HepG2 (cell line): Measurements from ENCODE around the gene CDK5RAP2. TPM values are rescaled to one million over a fixed set of nuclear protein-coding genes. Genes with fewer than 3 reads are reported as not detected.
A peak's percentile ranks its signal among the peaks of the same experiment; 100 is the strongest.

ENCODE experiments used
- NCOA5 ChIP-seq: sonication (generic); formaldehyde crosslinking; IDR thresholded peaks from 2 replicates; pipeline ENCODE4 v1.4.0; 2020; ENCODE audit warnings: missing genetic modification reagents
- NFRKB ChIP-seq: fragments of 450-650 bp; IDR thresholded peaks from 2 replicates; pipeline ENCODE4 v1.6.1; 2017
- PAF1 ChIP-seq: IDR thresholded peaks from 2 replicates; pipeline ENCODE4 v1.6.1; 2016; ENCODE audit warnings: missing genetic modification reagents, missing compliant biosample characterization
- PHF5A ChIP-seq: IDR thresholded peaks from one replicate; pipeline ENCODE4 v1.6.1; 2018; ENCODE audit warnings: low read depth, missing genetic modification reagents; ENCODE audit not compliant: unreplicated experiment
- POLR2A ChIP-seq, 2 experiments: IDR thresholded peaks; 2 replicates each; pipeline ENCODE4 v1.6.1; 2011; ENCODE audit warnings: low read depth in 2 of 2, low read length in 2 of 2, mild to moderate bottlenecking in 1 of 2, moderate library complexity in 1 of 2; ENCODE audit not compliant: insufficient read depth in 1 of 2
- RFXAP ChIP-seq: sonication (generic); formaldehyde crosslinking; IDR thresholded peaks from 2 replicates; pipeline ENCODE4 v1.4.0; 2020; ENCODE audit warnings: missing genetic modification reagents, borderline replicate concordance
- SETDB1 ChIP-seq: sonication (generic); formaldehyde crosslinking; IDR thresholded peaks from 2 replicates; pipeline ENCODE4 v1.5.1; 2020; ENCODE audit warnings: missing genetic modification reagents, mild to moderate bottlenecking, borderline replicate concordance
- SNRNP70 ChIP-seq: fragments of 200-400 bp; formaldehyde crosslinking; IDR thresholded peaks from 2 replicates; pipeline ENCODE4 v1.6.1; 2017; ENCODE audit warnings: mild to moderate bottlenecking, low read depth, low read length, moderate library complexity
- SOX5 ChIP-seq: IDR thresholded peaks from 2 replicates; pipeline ENCODE4 v1.6.1; 2016; ENCODE audit warnings: borderline replicate concordance
- ZBTB21 ChIP-seq: sonication (generic); formaldehyde crosslinking; IDR thresholded peaks from 2 replicates; pipeline ENCODE4 v1.4.0; 2020; ENCODE audit warnings: missing genetic modification reagents
- ZFP36L2 ChIP-seq: sonication (generic); formaldehyde crosslinking; IDR thresholded peaks from 2 replicates; pipeline ENCODE4 v1.4.0; 2020; ENCODE audit warnings: missing genetic modification reagents
- ZMYM3 ChIP-seq: sonication (generic); formaldehyde crosslinking; IDR thresholded peaks from 2 replicates; pipeline ENCODE4 v1.5.1; 2020; ENCODE audit warnings: mild to moderate bottlenecking, missing genetic modification reagents
- ZNF12 ChIP-seq: sonication (generic); formaldehyde crosslinking; IDR thresholded peaks from 2 replicates; pipeline ENCODE4 v1.5.0; 2020; ENCODE audit warnings: missing genetic modification reagents
- ZNF891 ChIP-seq: sonication (generic); formaldehyde crosslinking; IDR thresholded peaks from 2 replicates; pipeline ENCODE4 v1.5.0; 2020; ENCODE audit warnings: mild to moderate bottlenecking, missing genetic modification reagents
- ZSCAN20 ChIP-seq: sonication (generic); formaldehyde crosslinking; IDR thresholded peaks from 2 replicates; pipeline ENCODE4 v1.4.0; 2020; ENCODE audit warnings: missing genetic modification reagents, mild to moderate bottlenecking, borderline replicate concordance
- polyA plus RNA-seq, 8 experiments: library from polyadenylated mRNA; depleted of rRNA in 3 of 8; stranded (reverse) in 7 of 8; unstranded in 1 of 8; fragments of >200 nt; fragmentation: Illumina TruSeq in 4 of 8; extraction: Trizol in 4 of 8; gene quantifications; 2 replicates each; pipeline versions ENCODE4 v1.2.1 to v1.2.3, GENCODE V29; 2011 to 2016; ENCODE audit warnings: low read depth in 4 of 8, missing spikeins in 1 of 8, mixed read lengths in 1 of 8; ENCODE audit not compliant: insufficient read depth in 1 of 8
- total RNA-seq, 5 experiments: library from RNA; depleted of rRNA; stranded (reverse); fragments of >200 nt; fragmentation: Illumina TruSeq; extraction: Trizol; gene quantifications; 2 replicates each; pipeline ENCODE4 v1.2.3, GENCODE V29; 2016; ENCODE audit warnings: low read depth in 1 of 5
- TF ChIP-seq, protein P1 (sequence below): sonication (generic); formaldehyde crosslinking; IDR thresholded peaks from 2 replicates; pipeline ENCODE4 v1.5.1; 2020; ENCODE audit warnings: missing genetic modification reagents, mild to moderate bottlenecking, borderline replicate concordance
- TF ChIP-seq, protein P2 (sequence below): sonication (generic); formaldehyde crosslinking; IDR thresholded peaks from 2 replicates; pipeline ENCODE4 v1.5.1; 2020; ENCODE audit warnings: mild to moderate bottlenecking, missing genetic modification reagents, moderate library complexity
- TF ChIP-seq, protein P3 (sequence below): sonication (generic); formaldehyde crosslinking; IDR thresholded peaks from 2 replicates; pipeline ENCODE4 v1.8.1; 2023; ENCODE audit warnings: mild to moderate bottlenecking, missing genetic modification reagents, borderline replicate concordance
- TF ChIP-seq, protein P4 (sequence below): sonication (generic); formaldehyde crosslinking; IDR thresholded peaks from 2 replicates; pipeline ENCODE4 v1.5.0; 2020; ENCODE audit warnings: missing genetic modification reagents
- TF ChIP-seq, protein P5 (sequence below): sonication (generic); formaldehyde crosslinking; conservative IDR thresholded peaks from 2 replicates; pipeline ENCODE4 v1.4.0; 2020; ENCODE audit warnings: missing genetic modification reagents

Gene CDK5RAP2
- total and polyA plus RNA-seq, 2 of the 13 experiments (the other 11 are each of a cell fraction or from before 2014, with no cell fraction given) = 31.8 to 42.2 TPM

DNA sequence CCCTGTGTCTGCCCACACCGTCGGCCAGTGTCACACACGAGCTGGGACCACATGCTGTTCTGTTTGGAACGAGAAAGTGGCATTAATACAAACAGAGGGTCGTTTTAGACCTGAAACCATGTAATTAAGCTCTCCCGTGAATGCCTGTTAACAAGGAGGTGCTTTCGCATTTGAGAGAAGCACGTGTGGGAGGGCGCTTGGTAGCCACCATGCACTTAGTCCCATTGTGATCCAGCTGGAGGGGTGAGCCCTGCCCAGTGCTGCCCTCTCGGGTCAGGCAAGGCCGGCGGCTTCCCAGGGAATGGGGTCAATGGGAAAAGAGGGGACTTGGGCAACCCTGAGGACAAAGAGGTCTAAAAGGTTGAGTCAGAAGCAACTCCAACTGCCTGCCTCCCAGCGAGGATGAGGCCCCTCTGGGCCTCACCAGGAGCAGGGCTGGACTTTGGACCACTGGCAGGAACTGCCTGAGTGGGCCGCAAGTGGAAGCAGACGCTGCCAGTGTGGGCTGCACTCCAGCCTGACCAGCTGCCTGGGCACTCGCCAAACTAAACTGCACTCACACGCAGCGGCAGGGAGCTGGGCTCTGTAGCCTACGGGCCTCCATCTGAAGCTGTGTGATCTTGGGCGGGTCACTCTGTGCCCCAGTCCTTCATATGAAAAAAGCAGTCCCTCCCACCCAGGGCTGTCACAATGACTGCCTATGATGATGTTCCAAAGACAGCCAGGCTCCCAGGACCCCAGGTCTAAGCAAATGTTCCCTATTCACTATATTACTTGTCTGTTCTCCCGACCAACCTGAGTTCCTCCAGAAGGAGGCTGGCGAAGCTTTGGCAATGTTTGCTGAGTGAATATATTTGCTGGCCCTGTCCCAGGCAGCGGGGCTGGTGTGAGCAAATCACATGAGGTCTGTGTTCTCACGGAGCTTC, 195.7 kb downstream of the CDK5RAP2 start (continued):
- TF ChIP-seq, protein P1, sequence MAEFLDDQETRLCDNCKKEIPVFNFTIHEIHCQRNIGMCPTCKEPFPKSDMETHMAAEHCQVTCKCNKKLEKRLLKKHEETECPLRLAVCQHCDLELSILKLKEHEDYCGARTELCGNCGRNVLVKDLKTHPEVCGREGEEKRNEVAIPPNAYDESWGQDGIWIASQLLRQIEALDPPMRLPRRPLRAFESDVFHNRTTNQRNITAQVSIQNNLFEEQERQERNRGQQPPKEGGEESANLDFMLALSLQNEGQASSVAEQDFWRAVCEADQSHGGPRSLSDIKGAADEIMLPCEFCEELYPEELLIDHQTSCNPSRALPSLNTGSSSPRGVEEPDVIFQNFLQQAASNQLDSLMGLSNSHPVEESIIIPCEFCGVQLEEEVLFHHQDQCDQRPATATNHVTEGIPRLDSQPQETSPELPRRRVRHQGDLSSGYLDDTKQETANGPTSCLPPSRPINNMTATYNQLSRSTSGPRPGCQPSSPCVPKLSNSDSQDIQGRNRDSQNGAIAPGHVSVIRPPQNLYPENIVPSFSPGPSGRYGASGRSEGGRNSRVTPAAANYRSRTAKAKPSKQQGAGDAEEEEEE = no peak
- TF ChIP-seq ZBTB21 (CRISPR knock-in tag) = no peak
- TF ChIP-seq SOX5 (CRISPR knock-in tag) = peak; percentile 82
- TF ChIP-seq ZFP36L2 (CRISPR knock-in tag) = no peak
- TF ChIP-seq RFXAP (CRISPR knock-in tag) = peak; percentile 78; the same call in 1 of the 2 replicates
- TF ChIP-seq ZNF12 (CRISPR knock-in tag) = peak; percentile 84
- no peak for TF ChIP-seq PHF5A (CRISPR knock-in tag)
- no peak for TF ChIP-seq SETDB1 (CRISPR knock-in tag)
- TF ChIP-seq SNRNP70 = no peak
- TF ChIP-seq, protein P2, sequence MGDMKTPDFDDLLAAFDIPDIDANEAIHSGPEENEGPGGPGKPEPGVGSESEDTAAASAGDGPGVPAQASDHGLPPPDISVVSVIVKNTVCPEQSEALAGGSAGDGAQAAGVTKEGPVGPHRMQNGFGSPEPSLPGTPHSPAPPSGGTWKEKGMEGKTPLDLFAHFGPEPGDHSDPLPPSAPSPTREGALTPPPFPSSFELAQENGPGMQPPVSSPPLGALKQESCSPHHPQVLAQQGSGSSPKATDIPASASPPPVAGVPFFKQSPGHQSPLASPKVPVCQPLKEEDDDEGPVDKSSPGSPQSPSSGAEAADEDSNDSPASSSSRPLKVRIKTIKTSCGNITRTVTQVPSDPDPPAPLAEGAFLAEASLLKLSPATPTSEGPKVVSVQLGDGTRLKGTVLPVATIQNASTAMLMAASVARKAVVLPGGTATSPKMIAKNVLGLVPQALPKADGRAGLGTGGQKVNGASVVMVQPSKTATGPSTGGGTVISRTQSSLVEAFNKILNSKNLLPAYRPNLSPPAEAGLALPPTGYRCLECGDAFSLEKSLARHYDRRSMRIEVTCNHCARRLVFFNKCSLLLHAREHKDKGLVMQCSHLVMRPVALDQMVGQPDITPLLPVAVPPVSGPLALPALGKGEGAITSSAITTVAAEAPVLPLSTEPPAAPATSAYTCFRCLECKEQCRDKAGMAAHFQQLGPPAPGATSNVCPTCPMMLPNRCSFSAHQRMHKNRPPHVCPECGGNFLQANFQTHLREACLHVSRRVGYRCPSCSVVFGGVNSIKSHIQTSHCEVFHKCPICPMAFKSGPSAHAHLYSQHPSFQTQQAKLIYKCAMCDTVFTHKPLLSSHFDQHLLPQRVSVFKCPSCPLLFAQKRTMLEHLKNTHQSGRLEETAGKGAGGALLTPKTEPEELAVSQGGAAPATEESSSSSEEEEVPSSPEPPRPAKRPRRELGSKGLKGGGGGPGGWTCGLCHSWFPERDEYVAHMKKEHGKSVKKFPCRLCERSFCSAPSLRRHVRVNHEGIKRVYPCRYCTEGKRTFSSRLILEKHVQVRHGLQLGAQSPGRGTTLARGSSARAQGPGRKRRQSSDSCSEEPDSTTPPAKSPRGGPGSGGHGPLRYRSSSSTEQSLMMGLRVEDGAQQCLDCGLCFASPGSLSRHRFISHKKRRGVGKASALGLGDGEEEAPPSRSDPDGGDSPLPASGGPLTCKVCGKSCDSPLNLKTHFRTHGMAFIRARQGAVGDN (CRISPR knock-in tag) = peak; percentile 97
- no peak for TF ChIP-seq NFRKB
- 0 out of 2 replicates have a peak, but pooled peaks have one; percentile 66 for TF ChIP-seq ZSCAN20 (CRISPR knock-in tag)
- no peak for TF ChIP-seq NCOA5 (CRISPR knock-in tag)
- peak in 1 of 2 experiments; percentile 91; a peak in 2 of 4 replicates for TF ChIP-seq POLR2A (IDR thresholded peaks at IDR 0.05; ENCODE audit: insufficient read depth in 1 of 2, low read depth in 2 of 2, low read length in 2 of 2)
- TF ChIP-seq PAF1 (CRISPR knock-in tag) = no peak
- TF ChIP-seq, protein P3, sequence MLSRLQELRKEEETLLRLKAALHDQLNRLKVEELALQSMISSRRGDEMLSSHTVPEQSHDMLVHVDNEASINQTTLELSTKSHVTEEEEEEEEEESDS = 0 out of 2 replicates have a peak, but pooled peaks have one; percentile 47
- TF ChIP-seq, protein P4, sequence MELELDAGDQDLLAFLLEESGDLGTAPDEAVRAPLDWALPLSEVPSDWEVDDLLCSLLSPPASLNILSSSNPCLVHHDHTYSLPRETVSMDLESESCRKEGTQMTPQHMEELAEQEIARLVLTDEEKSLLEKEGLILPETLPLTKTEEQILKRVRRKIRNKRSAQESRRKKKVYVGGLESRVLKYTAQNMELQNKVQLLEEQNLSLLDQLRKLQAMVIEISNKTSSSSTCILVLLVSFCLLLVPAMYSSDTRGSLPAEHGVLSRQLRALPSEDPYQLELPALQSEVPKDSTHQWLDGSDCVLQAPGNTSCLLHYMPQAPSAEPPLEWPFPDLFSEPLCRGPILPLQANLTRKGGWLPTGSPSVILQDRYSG (CRISPR knock-in tag) = no peak
- TF ChIP-seq ZMYM3 (CRISPR knock-in tag) = peak; percentile 76
- TF ChIP-seq ZNF891 = no peak
- TF ChIP-seq, protein P5, sequence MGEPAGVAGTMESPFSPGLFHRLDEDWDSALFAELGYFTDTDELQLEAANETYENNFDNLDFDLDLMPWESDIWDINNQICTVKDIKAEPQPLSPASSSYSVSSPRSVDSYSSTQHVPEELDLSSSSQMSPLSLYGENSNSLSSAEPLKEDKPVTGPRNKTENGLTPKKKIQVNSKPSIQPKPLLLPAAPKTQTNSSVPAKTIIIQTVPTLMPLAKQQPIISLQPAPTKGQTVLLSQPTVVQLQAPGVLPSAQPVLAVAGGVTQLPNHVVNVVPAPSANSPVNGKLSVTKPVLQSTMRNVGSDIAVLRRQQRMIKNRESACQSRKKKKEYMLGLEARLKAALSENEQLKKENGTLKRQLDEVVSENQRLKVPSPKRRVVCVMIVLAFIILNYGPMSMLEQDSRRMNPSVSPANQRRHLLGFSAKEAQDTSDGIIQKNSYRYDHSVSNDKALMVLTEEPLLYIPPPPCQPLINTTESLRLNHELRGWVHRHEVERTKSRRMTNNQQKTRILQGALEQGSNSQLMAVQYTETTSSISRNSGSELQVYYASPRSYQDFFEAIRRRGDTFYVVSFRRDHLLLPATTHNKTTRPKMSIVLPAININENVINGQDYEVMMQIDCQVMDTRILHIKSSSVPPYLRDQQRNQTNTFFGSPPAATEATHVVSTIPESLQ = no peak
